ENCODE measurements around the gene RASGRF1.
"Not testable (repeated sequence)": the region's sequence is repeated elsewhere in the genome, so short reads cannot be mapped to it uniquely, and the experiment has no call there.

The RASGRF1 gene

DNA sequence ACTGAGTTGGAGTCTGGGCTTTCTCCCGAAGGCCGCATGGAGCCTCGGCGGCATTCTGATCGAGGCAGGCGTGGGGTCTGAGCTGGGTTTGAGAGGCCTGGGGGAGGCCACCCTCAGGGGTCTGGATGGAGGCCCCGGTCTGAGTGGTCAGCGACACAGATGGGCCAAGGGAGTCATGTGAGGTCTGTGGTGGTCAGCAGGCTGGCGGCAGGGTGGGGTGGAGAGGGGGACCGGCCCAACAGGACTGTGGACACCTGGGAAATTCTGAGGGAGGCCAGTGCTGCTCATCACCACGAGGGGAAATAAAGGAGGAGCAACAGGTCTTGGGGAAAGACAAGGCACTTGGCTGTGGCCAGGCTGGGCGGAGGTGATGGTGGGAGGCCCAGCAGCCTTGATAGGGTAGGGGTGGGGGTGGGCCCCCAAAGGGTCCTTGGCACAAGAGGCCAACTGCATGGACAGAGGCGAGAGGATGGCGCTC, 161.9 kb downstream of the RASGRF1 start:
- DNase-seq, result no peak

DNA sequence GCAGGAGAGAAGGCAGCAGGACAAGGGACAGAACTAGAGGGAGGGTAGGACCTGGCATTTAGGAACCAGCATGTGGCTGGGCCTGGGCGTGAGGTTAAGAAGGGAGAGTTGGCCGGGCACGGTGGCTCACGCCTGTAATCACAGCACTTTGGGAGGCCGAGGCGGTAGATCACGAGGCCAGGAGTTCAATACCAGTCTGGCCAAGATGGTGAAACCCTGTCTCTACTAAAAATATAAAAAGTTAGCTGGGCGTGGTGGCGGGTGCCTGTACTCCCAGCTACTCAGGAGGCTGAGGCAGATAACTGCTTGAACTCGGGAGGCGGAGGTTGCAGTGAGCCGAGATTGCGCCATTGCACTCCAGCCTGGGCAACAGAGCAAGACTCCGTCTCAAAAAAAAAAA, 162.4 kb downstream of the RASGRF1 start:
- not testable (repeated sequence) for DNase-seq

DNA sequence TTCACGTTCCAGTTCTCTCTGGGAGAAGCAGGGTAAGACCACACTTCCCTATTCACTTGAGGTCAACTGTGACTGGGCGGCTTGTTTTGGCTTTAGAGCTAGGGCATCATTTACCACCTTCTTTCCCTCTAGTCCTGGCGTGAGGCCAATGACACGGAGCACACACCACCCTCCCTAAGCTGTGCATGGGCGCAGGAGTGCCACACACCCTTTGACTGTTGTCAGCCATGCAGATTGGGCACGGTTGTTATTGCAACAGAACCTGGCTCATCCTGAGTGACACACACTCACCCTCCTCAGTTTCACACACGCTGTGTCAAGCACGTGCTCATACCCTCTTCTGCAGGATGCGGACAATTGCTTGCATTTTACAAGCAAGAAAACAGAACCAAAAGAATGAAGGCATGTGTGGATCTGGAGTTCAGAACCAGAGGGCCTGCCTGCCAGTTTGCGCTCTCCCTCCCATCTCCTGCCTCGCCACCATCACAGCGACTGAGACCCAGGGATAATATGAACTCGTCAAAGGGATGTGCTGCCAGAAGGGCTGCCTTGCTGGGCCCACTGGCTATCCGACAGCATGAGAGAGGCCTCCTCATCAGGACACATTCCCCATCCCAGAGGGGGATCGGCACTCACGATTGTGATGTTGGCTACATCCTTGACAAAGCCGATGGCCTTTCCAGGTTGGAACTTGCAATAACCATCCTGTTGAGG, 163.3 kb downstream of the RASGRF1 start:
- DNase-seq, result no peak

DNA sequence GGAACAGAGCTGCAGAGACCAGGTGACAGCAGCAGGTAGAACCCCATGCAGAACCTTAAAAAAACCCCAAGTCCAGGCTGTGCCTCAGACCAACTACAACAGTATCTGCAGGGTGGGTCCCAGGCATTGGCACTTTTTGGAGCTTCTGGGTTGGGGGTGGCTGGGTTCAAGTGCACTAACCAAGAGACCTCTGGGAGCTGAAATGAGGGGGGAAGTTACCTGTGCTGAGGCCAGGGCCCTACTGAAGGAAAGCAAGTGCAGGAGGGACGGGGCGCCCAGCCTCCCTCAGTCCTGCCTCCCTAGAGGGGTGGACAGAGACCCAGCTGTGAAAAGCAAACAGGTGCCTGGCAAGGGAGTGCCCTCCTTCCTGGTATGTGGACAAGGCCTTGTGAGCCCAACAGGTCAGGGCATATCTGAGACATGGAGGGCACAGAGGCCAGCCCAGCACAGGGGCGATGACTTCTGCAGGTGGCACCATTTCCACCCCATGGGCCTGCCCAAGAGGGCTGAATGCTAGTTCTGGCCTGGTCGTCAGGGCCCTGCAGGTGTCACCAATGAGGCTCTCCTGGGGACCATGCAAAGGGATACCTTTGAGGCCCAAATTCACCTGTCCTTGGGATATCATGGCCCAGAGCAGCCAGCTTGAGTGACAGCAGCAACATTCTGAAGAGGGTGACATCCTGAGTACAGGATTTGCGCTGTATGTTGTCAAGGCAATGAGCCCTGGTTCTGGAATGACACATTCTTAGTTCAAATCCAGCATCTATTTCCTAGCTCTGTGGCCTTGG, 164.4 kb downstream of the RASGRF1 start:
- DNase-seq, result no peak

DNA sequence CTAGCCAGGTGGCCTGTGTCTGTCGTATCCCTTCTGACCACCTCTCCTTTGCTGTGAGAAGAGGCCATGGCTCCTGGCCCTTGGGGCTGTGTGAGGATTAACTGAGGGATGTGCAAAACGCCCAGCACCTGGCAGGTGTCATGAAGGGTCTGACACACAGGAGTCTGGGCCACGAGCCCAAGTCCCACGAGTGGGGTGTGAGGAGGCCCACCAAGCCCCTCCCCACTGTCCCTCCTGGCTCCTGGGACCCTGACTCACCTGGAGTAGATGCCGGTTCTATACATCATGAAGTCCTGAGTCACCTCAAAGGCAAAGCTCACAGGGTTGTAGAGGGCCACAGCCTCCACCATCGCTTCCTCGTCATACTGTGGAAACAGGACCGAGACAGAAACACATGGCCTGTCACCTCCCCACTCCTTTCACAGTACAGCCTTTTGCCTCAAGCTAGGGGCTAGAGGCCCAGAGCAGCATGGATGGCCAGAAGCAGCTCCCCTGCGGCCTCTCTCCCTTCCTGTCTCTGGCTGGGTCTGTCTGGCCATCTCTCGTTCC, 165.4 kb downstream of the RASGRF1 start:
- no peak for DNase-seq

DNA sequence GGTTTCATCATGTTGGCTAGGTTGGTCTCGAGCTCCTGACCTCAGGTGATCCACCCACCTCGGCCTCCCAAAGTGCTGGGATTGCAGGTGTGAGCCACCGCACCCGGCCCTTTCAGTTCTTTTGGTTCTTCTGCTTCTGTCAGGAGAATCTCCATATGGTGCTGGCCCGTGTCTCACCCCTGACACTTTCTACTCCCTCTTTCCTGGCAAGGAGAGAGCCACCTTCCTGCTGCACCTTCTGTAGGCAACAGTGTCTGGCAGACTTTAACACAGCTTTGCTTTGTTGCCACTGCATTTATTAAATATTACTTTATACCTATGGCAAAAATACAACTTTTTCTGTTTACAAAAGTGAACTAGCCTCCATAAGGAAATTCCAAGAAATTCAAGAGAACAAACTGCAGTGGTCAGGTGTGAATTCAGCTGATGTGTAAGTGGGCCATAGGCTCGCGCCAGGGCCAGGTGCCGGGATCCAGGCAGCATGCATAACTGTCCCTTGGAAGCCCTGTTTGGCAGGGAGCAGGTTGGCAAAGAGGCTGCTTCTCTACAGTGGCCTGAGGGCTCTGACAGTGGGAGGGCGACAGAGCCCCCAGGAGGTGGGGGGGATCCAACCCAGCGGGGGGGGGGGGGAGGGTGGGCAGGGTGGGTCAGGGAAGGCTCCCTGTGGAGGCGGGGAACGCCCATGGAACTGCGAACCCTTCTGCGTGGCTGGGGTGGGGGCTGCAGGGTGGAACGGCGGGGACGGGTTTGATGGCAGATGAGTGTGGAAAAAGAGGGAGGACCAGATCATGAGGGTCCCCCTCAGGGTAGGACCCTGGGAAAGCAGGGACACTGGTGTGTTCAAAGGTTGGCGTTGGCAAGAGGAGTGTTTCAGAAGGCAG, 166.9 kb downstream of the RASGRF1 start:
- no peak for DNase-seq

DNA sequence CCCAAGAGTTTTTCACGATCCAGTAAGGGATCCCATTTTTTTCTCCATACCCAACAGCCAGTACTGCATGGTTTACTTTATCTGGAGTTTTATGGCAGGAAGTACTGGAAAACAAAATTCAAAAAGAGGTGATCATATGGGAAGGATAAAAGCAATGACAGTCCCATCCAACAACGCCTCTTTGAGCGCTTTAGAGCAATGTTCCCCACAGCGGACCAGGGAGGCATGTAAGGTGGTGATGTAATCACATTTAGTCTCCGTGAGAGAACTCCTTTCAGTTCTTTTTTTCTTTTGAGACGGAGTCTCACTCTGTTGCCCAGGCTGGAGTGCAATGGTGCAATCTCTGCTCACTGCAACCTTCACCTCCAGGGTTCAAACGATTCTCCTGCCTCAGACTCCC, 167.6 kb downstream of the RASGRF1 start:
- DNase-seq, result no peak

DNA sequence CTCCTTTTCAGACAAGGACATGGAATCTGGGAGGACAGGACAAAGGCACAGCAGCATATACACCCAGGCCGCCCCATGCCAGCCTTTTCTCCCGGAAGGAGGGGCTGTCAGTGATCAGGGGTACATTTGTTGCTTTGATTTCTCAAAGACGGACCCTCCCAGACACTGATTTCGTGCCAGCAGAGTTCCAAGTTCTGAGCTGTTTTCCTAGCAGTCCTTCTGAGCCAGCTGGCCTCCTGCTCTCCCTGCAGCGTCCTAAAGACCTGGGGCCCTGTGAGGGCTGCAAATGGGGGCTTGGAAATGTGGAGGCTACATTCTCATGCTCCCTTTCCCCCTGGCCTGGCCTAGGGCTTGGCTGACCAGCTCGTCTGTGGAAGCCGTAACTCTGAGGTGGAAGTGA, 168.1 kb downstream of the RASGRF1 start:
- no peak for DNase-seq

DNA sequence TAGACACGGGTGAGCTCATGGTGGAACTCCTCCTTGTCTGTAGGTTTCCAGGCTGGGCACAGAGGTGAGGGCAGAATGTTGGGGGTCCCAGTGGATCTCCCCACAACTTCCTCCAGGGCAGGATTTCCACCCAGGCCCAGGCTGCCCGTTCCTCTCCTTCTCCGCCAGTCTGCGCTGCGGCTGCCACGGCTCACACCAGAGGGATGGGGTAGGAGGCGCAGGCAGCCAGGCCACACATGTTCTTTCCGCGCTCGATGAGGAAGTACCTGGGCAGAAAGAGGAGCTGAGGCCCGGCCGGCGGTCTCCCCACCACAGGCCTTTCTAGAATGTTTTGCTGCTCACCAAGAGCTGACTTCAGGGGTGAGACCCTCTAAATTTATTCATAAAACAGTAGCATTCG, 168.6 kb downstream of the RASGRF1 start:
- no peak for DNase-seq

DNA sequence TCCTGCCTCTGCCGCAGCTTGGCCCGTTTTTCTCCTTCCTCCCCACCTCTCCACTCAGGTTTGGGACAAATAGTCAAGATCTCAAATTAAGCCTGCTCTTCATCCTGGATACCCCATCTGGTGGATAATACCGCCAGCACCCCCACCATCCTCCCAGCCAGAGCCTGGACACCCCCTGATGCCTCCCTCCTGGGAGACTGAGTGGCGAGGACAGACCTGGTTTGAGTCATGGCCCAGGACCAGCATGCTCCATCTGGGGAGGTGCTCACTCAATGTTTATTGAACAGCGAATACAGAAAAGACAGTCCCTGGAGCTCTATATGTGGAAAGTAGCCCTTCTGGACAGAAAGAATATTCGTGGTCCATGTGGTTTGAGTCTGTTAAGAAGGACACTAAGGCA, 169.1 kb downstream of the RASGRF1 start:
- no peak for DNase-seq

DNA sequence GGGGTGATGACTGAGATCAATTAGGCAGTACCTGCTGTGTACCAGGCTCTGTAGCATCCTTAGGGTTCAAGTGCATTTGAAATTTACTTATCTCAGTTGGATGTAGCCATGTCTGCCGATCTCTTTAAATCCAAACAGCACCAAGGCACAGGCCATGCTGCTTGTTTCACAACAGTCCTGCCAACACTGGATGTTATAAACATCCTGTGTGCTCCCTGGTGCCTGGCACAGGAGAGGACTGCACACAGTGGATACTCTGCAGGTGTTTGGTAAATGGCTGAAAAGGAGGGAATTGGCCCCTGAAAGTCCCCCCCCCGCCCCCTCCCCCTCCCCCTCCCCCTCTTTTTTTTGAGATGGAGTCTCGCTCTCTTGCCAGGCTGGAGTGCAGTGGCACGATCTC, 172.7 kb downstream of the RASGRF1 start:
- no peak for DNase-seq

DNA sequence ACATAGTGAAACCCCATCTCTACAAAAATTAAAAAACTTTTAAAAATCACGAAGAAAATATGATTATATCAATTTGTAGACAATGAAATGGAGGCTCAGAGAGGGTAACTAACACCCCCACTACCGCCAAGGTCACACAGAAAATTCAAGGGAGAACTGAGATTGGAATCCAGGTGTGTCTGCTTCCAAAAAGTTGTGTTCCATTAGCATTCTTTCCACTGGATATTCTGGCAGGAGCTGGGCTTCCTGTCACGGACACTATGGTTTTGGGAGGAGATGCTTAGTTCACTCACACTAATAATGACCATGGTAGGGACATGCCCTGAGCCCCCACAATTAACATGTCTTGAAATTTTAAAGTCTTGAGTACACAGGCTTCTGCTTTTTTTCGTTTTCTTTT, 174.5 kb downstream of the RASGRF1 start:
- no peak for DNase-seq

DNA sequence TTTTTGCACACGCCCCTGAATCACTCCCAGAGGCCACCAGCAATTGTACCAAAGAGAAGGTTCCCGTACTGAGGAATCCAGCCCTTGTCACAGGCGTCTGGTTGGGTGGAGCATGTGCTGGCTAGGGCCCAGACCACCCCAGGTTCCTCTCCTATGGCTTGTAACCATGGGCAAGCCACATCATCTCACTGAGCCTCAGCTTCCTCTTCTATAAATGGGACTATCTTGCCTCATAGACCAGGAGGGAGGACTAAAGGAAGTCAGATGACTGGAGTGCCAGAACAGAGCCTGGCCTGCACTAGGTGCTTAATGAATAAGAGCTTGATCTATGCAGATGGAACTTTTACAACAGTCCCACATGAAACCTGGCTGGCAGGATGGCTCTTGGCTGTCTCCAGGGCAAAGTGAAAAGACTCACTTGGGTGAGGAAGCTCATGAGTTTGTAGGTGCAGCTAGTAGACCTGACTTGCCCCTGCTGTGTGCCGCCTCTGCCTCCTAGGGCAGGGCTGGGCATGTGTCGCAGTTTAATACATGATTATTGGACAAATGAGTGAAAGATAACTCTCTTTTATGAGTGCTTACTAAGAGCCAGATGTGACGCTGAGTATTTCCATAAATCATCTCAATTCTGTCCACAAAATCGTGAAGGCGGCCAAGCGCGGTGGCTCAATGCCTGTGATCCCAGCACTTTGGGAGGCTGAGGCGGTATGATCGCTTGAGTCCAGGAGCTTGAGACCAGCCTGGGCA, 175.1 kb downstream of the RASGRF1 start:
- DNase-seq, result no peak

DNA sequence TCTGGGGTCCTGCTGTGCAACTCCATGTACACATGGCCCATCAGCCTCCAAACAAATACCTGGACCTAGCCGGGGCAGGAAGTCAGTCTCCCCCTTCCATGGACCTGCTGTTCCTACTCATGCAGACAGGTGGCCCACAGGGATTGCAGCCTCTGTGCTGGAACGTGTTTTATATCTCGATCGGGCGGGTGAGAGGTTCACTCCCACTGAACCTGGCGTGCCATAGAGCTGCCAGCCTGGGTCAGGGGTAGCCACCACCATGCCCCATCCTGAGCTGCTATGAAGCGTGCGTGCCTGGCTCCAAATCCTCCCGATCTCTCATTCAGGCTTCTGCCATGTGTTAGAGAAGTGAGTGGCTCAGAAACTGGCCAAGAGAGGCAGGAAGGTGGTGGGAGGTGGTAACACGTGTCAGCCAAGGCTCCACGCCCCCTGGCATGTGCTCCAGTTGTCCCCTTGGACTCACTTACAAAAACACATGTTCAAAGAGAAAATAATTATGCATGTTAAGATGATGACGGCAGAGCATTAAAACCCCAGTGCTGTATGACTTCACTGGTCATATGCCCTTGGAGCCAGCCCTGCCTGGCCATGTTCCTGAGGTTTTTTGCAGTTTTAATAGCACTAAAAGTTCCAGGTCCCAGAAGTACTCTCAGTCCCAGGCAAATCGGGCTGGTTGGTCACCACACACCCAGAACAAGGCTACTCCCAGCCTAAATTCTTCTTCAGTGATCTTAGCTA, 176.4 kb downstream of the RASGRF1 start:
- no peak for DNase-seq

DNA sequence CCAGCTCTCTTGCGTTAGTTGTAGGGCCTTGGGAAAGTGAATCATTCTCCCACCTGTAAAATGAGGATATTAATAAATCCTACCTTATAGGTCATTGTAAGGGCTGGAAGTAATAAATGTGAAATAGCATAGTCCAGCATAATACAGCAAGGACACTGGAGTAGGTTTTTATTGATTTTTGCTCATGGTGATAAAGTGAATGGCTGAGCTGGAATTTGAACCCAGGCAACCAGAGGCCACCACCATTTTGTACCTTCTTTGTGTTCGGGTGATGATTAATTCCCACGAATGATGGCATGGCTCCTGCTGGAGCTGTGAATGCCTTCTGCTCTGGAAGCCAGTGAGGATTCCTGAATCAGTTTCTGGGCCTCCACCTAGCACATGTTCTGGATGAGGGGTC, 177.6 kb downstream of the RASGRF1 start:
- no peak for DNase-seq

DNA sequence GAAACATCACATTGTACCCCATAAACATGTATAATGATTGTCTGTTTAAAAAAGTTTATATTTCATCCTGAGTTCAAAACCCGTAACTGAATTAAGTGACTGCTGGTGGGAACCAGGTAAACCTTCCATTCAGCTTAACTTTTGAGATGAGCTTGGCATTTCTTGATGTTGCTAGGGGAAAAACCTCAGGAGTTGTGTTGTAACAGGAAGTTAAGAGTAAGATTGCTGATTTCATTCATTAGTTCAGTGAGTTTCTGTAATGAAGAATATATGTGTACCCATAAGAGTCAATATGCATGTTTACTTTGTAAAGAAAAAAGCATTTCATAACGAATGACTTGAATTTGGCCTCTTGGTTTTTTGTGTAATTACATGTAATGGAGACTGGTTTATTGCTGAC, 178.3 kb downstream of the RASGRF1 start:
- no peak for DNase-seq

DNA sequence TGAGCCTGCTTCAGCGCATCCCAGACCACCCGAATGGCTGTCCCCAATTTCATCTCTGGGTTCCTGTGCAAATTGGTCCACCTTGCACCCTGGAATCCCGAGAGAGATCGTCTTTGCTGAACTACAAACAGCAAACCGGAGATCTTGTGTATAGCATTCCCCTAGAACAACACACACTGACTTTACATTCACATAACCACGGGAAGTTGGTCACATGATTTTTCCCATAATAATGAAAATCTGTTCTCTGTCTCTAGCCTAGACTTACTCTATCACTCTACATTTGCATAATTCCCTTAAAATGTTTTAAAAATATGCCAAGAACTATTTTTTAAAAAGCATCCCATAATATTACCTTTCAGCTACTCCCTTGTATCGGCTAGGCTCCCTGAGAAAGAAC, 180.3 kb downstream of the RASGRF1 start:
- DNase-seq, result no peak
